Sigmoid colon (tissue), 7 donors: ENCODE measurements around the gene TRIM6. TPM values are rescaled to one million over a fixed set of nuclear protein-coding genes. Genes with fewer than 3 reads are reported as not detected.

Source experiments
- DNase-seq: peaks from one replicate; pipeline ENCODE4 v3.0.0-alpha.2; 2019
- H3K27ac ChIP-seq, 4 donors: fragments of 200-600 bp; sonication (generic); one replicate each; pipeline ENCODE4 v1.5.1; 2016 to 2019; ENCODE audit warnings: mild to moderate bottlenecking in 1 of 4
- H3K27me3 ChIP-seq, 3 donors: fragments of 200-600 bp; sonication (generic); one replicate each; pipeline ENCODE4 v1.5.1; 2019; ENCODE audit warnings: mild to moderate bottlenecking in 1 of 3
- H3K36me3 ChIP-seq, 4 donors: fragments of 200-600 bp; sonication (generic); one replicate each; pipeline ENCODE4 v1.5.1; 2016 to 2019
- H3K4me1 ChIP-seq, 4 donors: fragments of 200-600 bp; sonication (generic); one replicate each; pipeline ENCODE4 v1.5.1; 2017 to 2019
- H3K4me3 ChIP-seq, 4 donors: fragments of 200-600 bp; sonication (generic); one replicate each; pipeline ENCODE4 v1.5.1; 2017 to 2019; ENCODE audit warnings: mild to moderate bottlenecking in 2 of 4, moderate library complexity in 1 of 4
- H3K9me3 ChIP-seq, 4 donors: fragments of 200-600 bp in 3 of 4; sonication (generic) in 3 of 4; one replicate each; pipeline versions ENCODE4 v1.5.1 to v1.6.1; 2013 to 2019
- EP300 ChIP-seq, 4 donors: sonication (generic); formaldehyde crosslinking; IDR thresholded peaks; one replicate each; pipeline ENCODE4 v1.6.1; 2017; ENCODE audit warnings: antibody characterized with exemption in 4 of 4
- POLR2A ChIP-seq, 2 donors: fragments of 450-650 bp; IDR thresholded peaks; one replicate each; pipeline ENCODE4 v1.6.1; 2016; ENCODE audit warnings: antibody characterized with exemption in 2 of 2, mild to moderate bottlenecking in 2 of 2, moderate library complexity in 2 of 2
- POLR2AphosphoS5 ChIP-seq, 4 donors: sonication (generic); formaldehyde crosslinking; IDR thresholded peaks; one replicate each; pipeline ENCODE4 v1.6.1; 2017; ENCODE audit warnings: antibody characterized with exemption in 4 of 4
- WGBS, 2 donors: extraction: QIAGEN DNeasy Blood & Tissue Kit; methylation state at CpG; one replicate each; pipeline ENCODE4 v1.1.7; 2013; 5-methylcytosine and 5-hydroxymethylcytosine counted together
- intact Hi-C: fragments of 100-400 bp; cut with DNase I; formaldehyde crosslinking; loops from one replicate; pipeline ENCODE4 v1.15.1; 2023
- polyA plus RNA-seq, 3 donors: library from polyadenylated mRNA; stranded (reverse); fragments of 200-250 nt; gene quantifications; one replicate each; pipeline ENCODE4 v1.2.3, GENCODE V29; 2013
- total RNA-seq, 4 donors: library from RNA; depleted of rRNA; stranded (reverse); fragments of >200 nt; gene quantifications; one replicate each; pipeline ENCODE4 v1.1.0, GENCODE V29; 2016
- TF ChIP-seq, protein P1 (sequence below), 4 experiments: fragments of 450-650 bp in 3 of 4; fragments of 200-600 bp in 1 of 4; IDR thresholded peaks; one replicate each; pipeline ENCODE4 v1.5.1; 2016 to 2019; ENCODE audit warnings: antibody characterized with exemption in 4 of 4, mild to moderate bottlenecking in 3 of 4, moderate library complexity in 2 of 4
- donor health status: healthy with polysubstance abuse.
- donor health status: Bipolar disorder and iron deficiency.
- donor health status: healthy.

Gene TRIM6
- total and polyA plus RNA-seq, 7 donors: 0.60 to 5.5 (median 3.5) TPM

DNA sequence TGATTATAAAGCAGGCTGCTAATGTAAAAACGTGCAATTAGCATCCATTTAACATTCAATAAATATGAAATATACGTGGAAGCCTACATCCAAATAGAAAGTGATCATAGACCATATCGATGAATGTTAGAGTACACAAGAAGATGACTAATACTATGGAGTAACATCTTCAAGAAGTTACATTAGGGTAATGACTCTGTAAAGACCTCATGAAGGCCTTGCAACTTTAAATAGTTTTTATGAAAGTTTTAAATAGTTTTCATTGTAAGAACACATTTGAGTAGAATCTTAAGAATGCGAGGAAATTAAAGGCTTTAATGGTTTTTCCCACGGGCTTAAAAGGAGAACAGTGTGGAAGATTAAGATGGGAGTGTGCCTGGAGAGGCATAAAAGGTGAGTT, 29.8 kb downstream of the TRIM6 start:
- no peak for DNase-seq
- WGBS, 2 donors: 77 to 82% methylated on average over 5 of the region's 5 CpGs
- H3K36me3 ChIP-seq: no peaks in the 10 kb centered on the region
- no peak for TF ChIP-seq EP300 (IDR thresholded peaks at IDR 0.05)
- no peak for TF ChIP-seq POLR2AphosphoS5 (IDR thresholded peaks at IDR 0.05)
- TF ChIP-seq, protein P1, sequence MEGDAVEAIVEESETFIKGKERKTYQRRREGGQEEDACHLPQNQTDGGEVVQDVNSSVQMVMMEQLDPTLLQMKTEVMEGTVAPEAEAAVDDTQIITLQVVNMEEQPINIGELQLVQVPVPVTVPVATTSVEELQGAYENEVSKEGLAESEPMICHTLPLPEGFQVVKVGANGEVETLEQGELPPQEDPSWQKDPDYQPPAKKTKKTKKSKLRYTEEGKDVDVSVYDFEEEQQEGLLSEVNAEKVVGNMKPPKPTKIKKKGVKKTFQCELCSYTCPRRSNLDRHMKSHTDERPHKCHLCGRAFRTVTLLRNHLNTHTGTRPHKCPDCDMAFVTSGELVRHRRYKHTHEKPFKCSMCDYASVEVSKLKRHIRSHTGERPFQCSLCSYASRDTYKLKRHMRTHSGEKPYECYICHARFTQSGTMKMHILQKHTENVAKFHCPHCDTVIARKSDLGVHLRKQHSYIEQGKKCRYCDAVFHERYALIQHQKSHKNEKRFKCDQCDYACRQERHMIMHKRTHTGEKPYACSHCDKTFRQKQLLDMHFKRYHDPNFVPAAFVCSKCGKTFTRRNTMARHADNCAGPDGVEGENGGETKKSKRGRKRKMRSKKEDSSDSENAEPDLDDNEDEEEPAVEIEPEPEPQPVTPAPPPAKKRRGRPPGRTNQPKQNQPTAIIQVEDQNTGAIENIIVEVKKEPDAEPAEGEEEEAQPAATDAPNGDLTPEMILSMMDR (IDR thresholded peaks at IDR 0.05): no peak
- TF ChIP-seq POLR2A (IDR thresholded peaks at IDR 0.05): no peak
- intact Hi-C loops: no loop called here
- no peak overlapping the region for H3K4me3 ChIP-seq
- H3K4me1 ChIP-seq: peaks cover 0 to 23% (median 17%) of the 10 kb centered on the region in 4 donors
- H3K9me3 ChIP-seq: no peaks in the 10 kb centered on the region
- no peak overlapping the region for H3K27ac ChIP-seq
- no peaks in the 10 kb centered on the region for H3K27me3 ChIP-seq

DNA sequence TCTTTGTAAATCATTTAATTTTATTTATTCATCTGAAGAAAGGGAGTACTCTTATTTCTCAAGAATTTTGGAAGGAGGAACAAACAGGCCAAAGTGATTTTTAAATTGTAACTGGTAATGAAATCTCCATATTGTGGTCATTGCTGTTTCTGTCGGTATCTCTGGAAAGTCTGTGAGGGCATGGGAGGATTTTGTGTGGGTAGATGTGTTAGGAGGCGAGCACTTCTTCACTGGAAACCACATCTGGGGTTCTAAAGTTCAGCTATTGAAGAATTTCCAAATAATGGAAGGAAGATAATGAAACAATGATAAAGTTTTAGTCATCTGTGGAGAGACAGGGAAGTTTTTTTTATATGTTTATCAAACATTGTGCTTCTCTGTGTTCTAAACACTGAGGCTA, 35.0 kb downstream of the TRIM6 start:
- intact Hi-C loops: no loop called here
- peaks cover 0 to 26% (median 6%) of the 10 kb centered on the region in 4 donors for H3K36me3 ChIP-seq
- H3K9me3 ChIP-seq: no peaks in the 10 kb centered on the region
- no peak overlapping the region for H3K27ac ChIP-seq
- DNase-seq: no peak
- TF ChIP-seq, protein P1 (IDR thresholded peaks at IDR 0.05): no peak
- TF ChIP-seq EP300 (IDR thresholded peaks at IDR 0.05): no peak
- no peak for TF ChIP-seq POLR2AphosphoS5 (IDR thresholded peaks at IDR 0.05)
- TF ChIP-seq POLR2A (IDR thresholded peaks at IDR 0.05): no peak
- 84 to 91% methylated on average over 2 of the region's 2 CpGs for WGBS, 2 donors
- H3K4me1 ChIP-seq: no peaks in the 10 kb centered on the region
- H3K27me3 ChIP-seq: no peaks in the 10 kb centered on the region
- H3K4me3 ChIP-seq: no peak overlapping the region

DNA sequence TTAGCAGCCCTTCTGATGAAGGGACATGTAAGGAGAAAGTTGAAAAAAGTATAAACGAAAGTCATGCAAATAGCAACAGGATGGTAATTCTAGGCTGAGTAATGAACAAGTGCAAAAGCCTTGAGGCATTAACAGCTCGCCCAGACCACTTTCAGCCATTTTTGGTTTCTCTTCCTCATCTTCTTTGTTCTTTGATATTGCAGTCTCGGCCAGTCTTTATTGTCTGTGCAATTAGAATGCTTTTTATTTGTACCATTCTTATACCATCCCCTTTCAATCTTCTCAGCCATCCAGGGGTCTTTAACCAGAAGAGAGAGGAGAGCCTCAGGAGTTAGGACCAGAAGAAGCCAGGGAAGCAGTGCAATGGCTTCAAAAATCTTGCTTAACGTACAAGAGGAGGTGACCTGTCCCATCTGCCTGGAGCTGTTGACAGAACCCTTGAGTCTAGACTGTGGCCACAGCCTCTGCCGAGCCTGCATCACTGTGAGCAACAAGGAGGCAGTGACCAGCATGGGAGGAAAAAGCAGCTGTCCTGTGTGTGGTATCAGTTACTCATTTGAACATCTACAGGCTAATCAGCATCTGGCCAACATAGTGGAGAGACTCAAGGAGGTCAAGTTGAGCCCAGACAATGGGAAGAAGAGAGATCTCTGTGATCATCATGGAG, 35.7 kb downstream of the TRIM6 start:
- intact Hi-C loops: no loop called here
- Histone ChIP-seq H3K4me1 (no peaks in the 10 kb centered on the region), H3K9me3 (no peaks in the 10 kb centered on the region), H3K36me3 (peaks cover 0 to 30% (median 6%) of the 10 kb centered on the region in 4 donors), H3K27me3 (no peaks in the 10 kb centered on the region), H3K4me3 (no peak overlapping the region), H3K27ac (no peak overlapping the region)
- no peak for DNase-seq
- no peak for TF ChIP-seq EP300 (IDR thresholded peaks at IDR 0.05)
- no peak for TF ChIP-seq POLR2A (IDR thresholded peaks at IDR 0.05)
- 76 to 88% methylated on average over 5 of the region's 5 CpGs for WGBS, 2 donors

DNA sequence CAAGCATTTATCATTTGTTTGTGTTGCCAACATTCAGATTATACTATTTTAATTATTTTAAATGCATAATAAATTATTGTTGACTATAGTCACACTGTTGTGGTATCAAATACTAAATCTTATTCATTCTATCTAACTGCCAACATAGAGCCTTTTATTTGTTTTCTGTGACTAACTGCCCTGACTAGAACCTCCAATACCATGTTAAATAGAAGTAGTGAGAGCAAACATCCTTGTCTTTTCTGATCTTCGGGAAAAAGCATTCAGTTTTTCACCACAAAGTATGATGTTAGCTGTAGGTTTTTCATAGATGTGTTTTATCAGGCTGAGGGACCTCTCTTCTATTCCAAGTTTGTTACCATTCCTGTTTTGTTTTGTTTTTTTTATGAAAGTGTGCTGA, 43.5 kb downstream of the TRIM6 start:
- intact Hi-C loops: no loop called here
- no peaks in the 10 kb centered on the region for H3K27me3 ChIP-seq
- H3K4me1 ChIP-seq: no peaks in the 10 kb centered on the region
- TF ChIP-seq EP300 (IDR thresholded peaks at IDR 0.05) (no peak), POLR2AphosphoS5 (IDR thresholded peaks at IDR 0.05) (no peak), POLR2A (IDR thresholded peaks at IDR 0.05) (no peak)
- TF ChIP-seq, protein P1 (IDR thresholded peaks at IDR 0.05): no peak
- H3K36me3 ChIP-seq: peaks cover 0 to 43% (median 5%) of the 10 kb centered on the region in 4 donors
- WGBS, 2 donors: 89 to 90% methylated on average over 1 of the region's 1 CpG
- H3K4me3 ChIP-seq: no peak overlapping the region
- H3K27ac ChIP-seq: no peak overlapping the region
- no peak for DNase-seq
- no peaks in the 10 kb centered on the region for H3K9me3 ChIP-seq

DNA sequence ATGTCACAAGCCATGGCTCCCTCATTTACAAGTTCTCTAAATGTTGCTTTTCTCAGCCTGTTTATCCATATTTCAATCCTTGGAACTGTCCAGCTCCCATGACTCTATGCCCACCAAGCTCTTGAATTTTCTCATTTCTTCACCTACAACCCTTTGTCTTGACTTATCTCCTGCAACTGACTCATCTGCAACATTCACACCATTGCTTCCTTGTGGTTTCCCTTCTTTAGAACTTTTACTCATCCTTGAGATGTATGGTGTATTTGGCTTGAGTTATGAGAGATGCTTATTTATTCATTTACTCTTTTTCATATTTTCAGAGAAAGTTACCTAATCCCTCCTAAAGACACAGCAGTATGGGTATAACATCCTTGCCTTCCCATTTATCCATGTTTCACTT, 47.1 kb downstream of the TRIM6 start:
- TF ChIP-seq EP300 (IDR thresholded peaks at IDR 0.05): no peak
- no peak for TF ChIP-seq POLR2AphosphoS5 (IDR thresholded peaks at IDR 0.05)
- TF ChIP-seq POLR2A (IDR thresholded peaks at IDR 0.05): no peak
- TF ChIP-seq, protein P1 (IDR thresholded peaks at IDR 0.05): no peak
- intact Hi-C loops: no loop called here
- Histone ChIP-seq H3K27me3 (no peaks in the 10 kb centered on the region), H3K4me1 (no peaks in the 10 kb centered on the region), H3K4me3 (no peak overlapping the region), H3K36me3 (peaks cover 0 to 31% (median 5%) of the 10 kb centered on the region in 4 donors), H3K27ac (no peak overlapping the region), H3K9me3 (no peaks in the 10 kb centered on the region)
- no peak for DNase-seq
